Measurements from ENCODE around the gene TTC16. TPM values are rescaled to one million over a fixed set of nuclear protein-coding genes. Genes with fewer than 3 reads are reported as not detected.

The TTC16 gene
- total RNA-seq, 4 donors from 2014 or later: 0.28 TPM; not detected in 3

GRCh38 chr9:127773272-127773671, 57.4 kb downstream of the TTC16 start:
- ATAC-seq (ENCODE audit: low FRiP score) (no peak), DNase-seq (ENCODE audit: low spot score) (no peak)
- TF ChIP-seq CTCF (IDR thresholded peaks at IDR 0.05): no peak

GRCh38 chr9:127773981-127774380, 58.1 kb downstream of the TTC16 start:
- DNase-seq (ENCODE audit: low spot score) (no peak), ATAC-seq (ENCODE audit: low FRiP score) (no peak)
- no peak for TF ChIP-seq CTCF (IDR thresholded peaks at IDR 0.05)

GRCh38 chr9:127776195-127776923, 60.5 kb downstream of the TTC16 start:
- no peak for TF ChIP-seq CTCF (IDR thresholded peaks at IDR 0.05)
- ATAC-seq (ENCODE audit: low FRiP score) (no peak), DNase-seq (ENCODE audit: low spot score) (no peak)

GRCh38 chr9:127776924-127777289, 61.0 kb downstream of the TTC16 start:
- TF ChIP-seq CTCF (IDR thresholded peaks at IDR 0.05): no peak
- ATAC-seq (ENCODE audit: low FRiP score) (no peak), DNase-seq (ENCODE audit: low spot score) (no peak)

- DNase-seq (ENCODE audit: low spot score) (no peak), ATAC-seq (ENCODE audit: low FRiP score) (no peak)
- no peak for TF ChIP-seq CTCF (IDR thresholded peaks at IDR 0.05)
Measured at GRCh38 chr9:127777368-127777980, 61.6 kb downstream of the TTC16 start.

GRCh38 chr9:127778280-127779135, 62.6 kb downstream of the TTC16 start, which contains the start of gene SH2D3C:
Gene SH2D3C, minus strand, starts transcription at chr9:127778666. Its CDS starts 39 bp downstream, at chr9:127778627.
- peak; percentile 3 for ATAC-seq (ENCODE audit: low FRiP score)
- DNase-seq (ENCODE audit: low spot score): no peak
- no peak for TF ChIP-seq CTCF (IDR thresholded peaks at IDR 0.05)

Data from omental fat pad (tissue), 4 donors.